IMR-90 (cell line): ENCODE measurements around the gene CUEDC2. TPM values are rescaled to one million over a fixed set of nuclear protein-coding genes. Genes with fewer than 3 reads are reported as not detected.

Experiments
- ATAC-seq: fragments of 200-7000 bp; cut with Tn5 transposase; 2 replicates; pipeline ENCODE4 v1.9.1; 2020; ENCODE audit warnings: low read depth, mild to moderate bottlenecking, moderate library complexity
- BruUV-seq: library from RNA; stranded (reverse); fragments of 400-500 nt; replicated peaks from 2 replicates; lab custom pipeline; 2021; lab: Mats Ljungman, UMichigan
- CTCF ChIA-PET: fragments of 300-600 bp; formaldehyde crosslinking; extraction: SDS; loops from one replicate; lab custom pipeline; 2021; ENCODE audit warnings: antibody characterized with exemption; lab: Yijun Ruan, JAX
- POLR2A ChIA-PET: fragments of 300-600 bp; sonication (Branson Sonifier 250); formaldehyde crosslinking; loops from one replicate; lab custom pipeline; 2022; ENCODE audit warnings: antibody characterized with exemption; ENCODE audit not compliant: unreplicated experiment; lab: Charles Lee
- DNase-seq: peaks from one replicate; pipeline ENCODE4 v3.0.0; 2013
- H2AFZ ChIP-seq: replicated peaks from 2 replicates; pipeline ENCODE3; 2013; ENCODE audit warnings: low read length, mild to moderate bottlenecking; ENCODE audit not compliant: poor library complexity
- H2AK5ac ChIP-seq: 2 replicates; pipeline ENCODE4 v1.6.1; 2013; ENCODE audit warnings: low read depth, low read length, inconsistent platforms
- H2AK9ac ChIP-seq: replicated peaks from 2 replicates; pipeline ENCODE3; 2013; ENCODE audit warnings: mild to moderate bottlenecking, low read depth, low read length, moderate library complexity; ENCODE audit not compliant: poor library complexity
- H2BK120ac ChIP-seq: 2 replicates; pipeline ENCODE4 v1.6.1; 2013; ENCODE audit warnings: low read depth, low read length, inconsistent platforms
- H2BK15ac ChIP-seq: 3 replicates; pipeline ENCODE4 v1.6.1; 2013; ENCODE audit warnings: low read depth, low read length, inconsistent platforms
- H2BK20ac ChIP-seq: 2 replicates; pipeline ENCODE4 v1.6.1; 2013; ENCODE audit warnings: low read depth, mild to moderate bottlenecking, inconsistent platforms, low read length, moderate library complexity
- H2BK5ac ChIP-seq: 2 replicates; pipeline ENCODE4 v1.6.1; 2013; ENCODE audit warnings: mild to moderate bottlenecking, low read depth, low read length, inconsistent platforms; ENCODE audit not compliant: poor library complexity, severe bottlenecking
- H3K14ac ChIP-seq: replicated peaks from 2 replicates; pipeline ENCODE4 v1.6.1; 2013; ENCODE audit warnings: low read depth, low read length, inconsistent platforms
- H3K18ac ChIP-seq: 2 replicates; pipeline ENCODE4 v1.6.1; 2013; ENCODE audit warnings: low read depth, low read length, control low read depth
- H3K23ac ChIP-seq: 2 replicates; pipeline ENCODE4 v1.6.1; 2013; ENCODE audit warnings: low read depth, low read length, inconsistent platforms
- H3K27ac ChIP-seq: 2 replicates; pipeline ENCODE4 v1.5.1; 2013; ENCODE audit warnings: mild to moderate bottlenecking, control low read depth, low read length; ENCODE audit not compliant: insufficient read depth
- H3K27me3 ChIP-seq: 2 replicates; pipeline ENCODE4 v1.6.1; 2013; ENCODE audit warnings: low read length; ENCODE audit not compliant: control insufficient read depth, insufficient read depth
- H3K36me3 ChIP-seq: 2 replicates; pipeline ENCODE4 v1.6.1; 2013; ENCODE audit warnings: low read length, mixed read lengths; ENCODE audit not compliant: control insufficient read depth, insufficient read depth
- H3K4ac ChIP-seq: 2 replicates; pipeline ENCODE4 v1.6.1; 2013; ENCODE audit warnings: low read depth, low read length, inconsistent platforms
- H3K4me1 ChIP-seq: 2 replicates; pipeline ENCODE4 v1.6.1; 2013; ENCODE audit warnings: low read length, mixed read lengths; ENCODE audit not compliant: control insufficient read depth, insufficient read depth
- H3K4me2 ChIP-seq: 2 replicates; pipeline ENCODE4 v1.6.1; 2013; ENCODE audit warnings: low read depth, mild to moderate bottlenecking, control low read depth, low read length, moderate library complexity
- H3K4me3 ChIP-seq: 2 replicates; pipeline ENCODE4 v1.5.1; 2013; ENCODE audit warnings: low read depth, mild to moderate bottlenecking, control low read depth, low read length, moderate library complexity; ENCODE audit not compliant: insufficient read depth
- H3K56ac ChIP-seq: 2 replicates; pipeline ENCODE4 v1.6.1; 2013; ENCODE audit warnings: low read length, inconsistent platforms; ENCODE audit not compliant: insufficient read depth; ENCODE audit errors: extremely low read depth
- H3K79me1 ChIP-seq, 2 experiments: 2 replicates each; pipeline ENCODE4 v1.6.1; 2013; ENCODE audit warnings: low read length in 2 of 2, inconsistent platforms in 1 of 2, low read depth in 1 of 2
- H3K9ac ChIP-seq: 2 replicates; pipeline ENCODE4 v1.6.1; 2013; ENCODE audit warnings: low read depth, low read length, control low read depth
- H3K9me1 ChIP-seq: 2 replicates; pipeline ENCODE4 v1.6.1; 2013; ENCODE audit warnings: low read length, inconsistent platforms; ENCODE audit not compliant: insufficient read depth
- H3K9me3 ChIP-seq: 2 replicates; pipeline ENCODE4 v1.6.1; 2013; ENCODE audit warnings: low read length; ENCODE audit not compliant: control insufficient read depth, insufficient read depth
- H4K20me1 ChIP-seq: 2 replicates; pipeline ENCODE4 v1.6.1; 2013; ENCODE audit warnings: low read length, inconsistent platforms; ENCODE audit not compliant: insufficient read depth
- H4K5ac ChIP-seq: 2 replicates; pipeline ENCODE4 v1.6.1; 2013; ENCODE audit warnings: mild to moderate bottlenecking, low read depth, low read length, control low read depth
- H4K8ac ChIP-seq, 2 experiments: 2 replicates each; pipeline ENCODE4 v1.6.1; 2013; ENCODE audit warnings: low read depth in 2 of 2, low read length in 2 of 2, control low read depth in 1 of 2, inconsistent platforms in 1 of 2
- H4K91ac ChIP-seq: 2 replicates; pipeline ENCODE4 v1.6.1; 2013; ENCODE audit warnings: low read depth, low read length, inconsistent platforms; ENCODE audit not compliant: insufficient read depth
- CHD1 ChIP-seq: IDR thresholded peaks from 2 replicates; pipeline ENCODE4 v1.6.1; 2012; ENCODE audit warnings: low read depth, low read length, improper control_type of control experiment
- FOS ChIP-seq: fragments of 150-350 bp; IDR thresholded peaks from 2 replicates; pipeline ENCODE4 v1.6.1; 2016; ENCODE audit warnings: low read depth, low read length
- MAFK ChIP-seq: IDR thresholded peaks from 2 replicates; pipeline ENCODE4 v1.6.1; 2012; ENCODE audit warnings: low read depth, low read length, improper control_type of control experiment
- MXI1 ChIP-seq: IDR thresholded peaks from 2 replicates; pipeline ENCODE4 v1.6.1; 2012; ENCODE audit warnings: low read depth, mild to moderate bottlenecking, low read length, moderate library complexity, borderline replicate concordance
- NFE2L2 ChIP-seq: fragments of 150-350 bp; IDR thresholded peaks from 2 replicates; pipeline ENCODE4 v1.6.1; 2016; ENCODE audit warnings: low read depth, mild to moderate bottlenecking, low read length
- POLR2A ChIP-seq: IDR thresholded peaks from 2 replicates; pipeline ENCODE4 v1.6.1; 2012; ENCODE audit warnings: mild to moderate bottlenecking, low read depth, low read length
- RAD21 ChIP-seq: IDR thresholded peaks from 2 replicates; pipeline ENCODE4 v1.6.1; 2012; ENCODE audit warnings: low read length, improper control_type of control experiment
- RFX5 ChIP-seq: IDR thresholded peaks from 2 replicates; pipeline ENCODE4 v1.8.0; 2012; ENCODE audit warnings: low read depth, mild to moderate bottlenecking, low read length, moderate library complexity
- WGBS, 2 experiments: methylation state at CpG; one replicate each; pipeline versions ENCODE4 v1.1.5 to v1.1.7; 2013; ENCODE audit warnings: missing lambda C conversion rate in 2 of 2; ENCODE audit not compliant: insufficient read length in 1 of 2; ENCODE audit errors: extremely low coverage in 2 of 2; 5-methylcytosine and 5-hydroxymethylcytosine counted together
- dilution Hi-C: fragments of 300-500 bp; cut with HindIII; formaldehyde crosslinking; loops from one replicate; pipeline ENCODE4 v1.14.3; 2018; ENCODE audit warnings: low sequenced_read_pairs; ENCODE audit not compliant: unreplicated experiment
- in situ Hi-C: fragments of 300-500 bp; cut with MboI; formaldehyde crosslinking; loops from 3 replicates; pipeline ENCODE4 v1.14.3; 2019; ENCODE audit warnings: low sequenced_read_pairs, inconsistent platforms, mixed read lengths
- intact Hi-C: fragments of 100-400 bp; cut with micrococcal nuclease; formaldehyde crosslinking; loops from 2 replicates; pipeline ENCODE4 v1.10.0; 2022
- polyA plus RNA-seq, 3 experiments: library from polyadenylated mRNA; depleted of rRNA; stranded (reverse); fragments of >200 nt; gene quantifications; 2 replicates each; pipeline ENCODE4 v1.2.3, GENCODE V29; 2012; ENCODE audit warnings: low replicate concordance in 1 of 3
- total RNA-seq: library from RNA; depleted of rRNA; stranded (reverse); fragments of >200 nt; gene quantifications from 2 replicates; pipeline ENCODE4 v1.2.3, GENCODE V29; 2012

Gene CUEDC2
- total and polyA plus RNA-seq, 2 of the 4 experiments (the other 2 are of a cell fraction) = 55.7 to 84.9 TPM

GRCh38 chr10:102429468-102429867 is 2.9 kb downstream of the CUEDC2 start:
- Histone ChIP-seq H3K23ac (no peak overlapping the region), H3K4me1 (peaks cover 6% of the 10 kb centered on the region), H2BK15ac (no peak overlapping the region), H3K4ac (no peak overlapping the region), H4K20me1 (no peaks in the 10 kb centered on the region), H3K56ac (no peak overlapping the region), H3K9me1 (0 out of 2 replicates have a peak, but pooled peaks cover 4% of the 10 kb centered on the region), H3K9me3 (no peaks in the 10 kb centered on the region), H2BK5ac (no peak overlapping the region), H3K18ac (no peak overlapping the region), H3K27me3 (no peaks in the 10 kb centered on the region), H3K79me1 (peaks cover 9 to 42% of the 10 kb centered on the region in 2 experiments), H2AK5ac (no peak overlapping the region), H4K8ac (no peak overlapping the region), H3K4me2 (no peak overlapping the region), H2BK120ac (no peak overlapping the region), H3K36me3 (no peaks in the 10 kb centered on the region; the same call in 1 of the 2 replicates), H3K27ac (no peak overlapping the region), H2AFZ (no peak overlapping the region), H3K14ac (no peak overlapping the region), H2AK9ac (no peak overlapping the region), H3K9ac (no peak overlapping the region), H2BK20ac (no peak overlapping the region), H4K5ac (no peak overlapping the region), H3K4me3 (no peak overlapping the region), H4K91ac (no peak overlapping the region)
- no TSS peak for BruUV-seq
- TF ChIP-seq MAFK (no peak), FOS (no peak), MXI1 (no peak), CHD1 (no peak), RAD21 (no peak), POLR2A (no peak), RFX5 (no peak), NFE2L2 (no peak)
- ChIA-PET CTCF (no interaction called here), POLR2A (no interaction called here)
- in situ Hi-C loops = no loop called here
- DNase-seq (no peak), ATAC-seq (no peak)
- WGBS, 2 experiments = 67% methylated on average over 5 of the region's 8 CpGs; no CpG with 5 or more reads in 1 of the 2 experiments
- intact Hi-C loops = no loop called here
- dilution Hi-C loops = no loop called here
